HG03565 (cell line): Measurements from ENCODE around the gene KIDINS220.
A peak's percentile ranks its signal among the peaks of the same experiment; 100 is the strongest.

Experiments used
- ATAC-seq: cut with Tn5 transposase; IDR thresholded peaks from one replicate; pipeline ENCODE4 v1.9.1; 2021; ENCODE audit warnings: mild to moderate bottlenecking, moderate library complexity; ENCODE audit not compliant: unreplicated experiment

KIDINS220 gene

GRCh38 chr2:8806885-8807704 is 30.3 kb downstream of the KIDINS220 start:
- no peak for ATAC-seq

GRCh38 chr2:8805278-8806210 is 31.9 kb downstream of the KIDINS220 start:
- ATAC-seq = no peak

GRCh38 chr2:8803658-8804379 is 33.6 kb downstream of the KIDINS220 start:
- ATAC-seq = peak; percentile 98

- no peak for ATAC-seq
Observed at GRCh38 chr2:8802741-8803140, 34.7 kb downstream of the KIDINS220 start.

- ATAC-seq = no peak
Observed at GRCh38 chr2:8800821-8801220, 36.6 kb downstream of the KIDINS220 start.

- ATAC-seq = no peak
Observed at GRCh38 chr2:8800218-8800617, 37.2 kb downstream of the KIDINS220 start.

- no peak for ATAC-seq
Observed at GRCh38 chr2:8799004-8799403, 38.4 kb downstream of the KIDINS220 start.

GRCh38 chr2:8798393-8798792 is 39.0 kb downstream of the KIDINS220 start:
- ATAC-seq = no peak

GRCh38 chr2:8797682-8798081 is 39.7 kb downstream of the KIDINS220 start:
- no peak for ATAC-seq

- ATAC-seq = peak; percentile 76
Observed at GRCh38 chr2:8796878-8797550, 40.4 kb downstream of the KIDINS220 start.

- ATAC-seq = no peak
Observed at GRCh38 chr2:8796315-8796848, 41.0 kb downstream of the KIDINS220 start.

GRCh38 chr2:8794923-8795825 is 42.2 kb downstream of the KIDINS220 start:
- no peak for ATAC-seq

- ATAC-seq = peak; percentile 43
Observed at GRCh38 chr2:8790739-8791162, 46.7 kb downstream of the KIDINS220 start.

- ATAC-seq = no peak
Observed at GRCh38 chr2:8786463-8786862, 51.0 kb downstream of the KIDINS220 start.

GRCh38 chr2:8779795-8780671 is 57.4 kb downstream of the KIDINS220 start:
- no peak for ATAC-seq

- no peak for ATAC-seq
Observed at GRCh38 chr2:8774371-8774770, 63.0 kb downstream of the KIDINS220 start.

- no peak for ATAC-seq
Observed at GRCh38 chr2:8767324-8767723, 70.1 kb downstream of the KIDINS220 start.

GRCh38 chr2:8761529-8762164 is 75.8 kb downstream of the KIDINS220 start:
- ATAC-seq = no peak
